IPS-20b (cell line): ENCODE results near the gene SLC66A2.

Experiments used
- H3K27ac ChIP-seq: one replicate; pipeline ENCODE4 v1.5.1; 2013; ENCODE audit warnings: low read length
- H3K27me3 ChIP-seq: 2 replicates; pipeline ENCODE4 v1.6.1; 2013; ENCODE audit warnings: mild to moderate bottlenecking, low read length, inconsistent platforms; ENCODE audit not compliant: insufficient read depth
- H3K36me3 ChIP-seq: 2 replicates; pipeline ENCODE4 v1.6.1; 2013; ENCODE audit warnings: low read depth, mild to moderate bottlenecking, inconsistent platforms, low read length, moderate library complexity; ENCODE audit not compliant: insufficient read depth
- H3K4me1 ChIP-seq: 2 replicates; pipeline ENCODE4 v1.6.1; 2013; ENCODE audit warnings: mild to moderate bottlenecking, control low read depth, inconsistent platforms, low read length, moderate library complexity; ENCODE audit not compliant: insufficient read depth
- H3K4me3 ChIP-seq: 2 replicates; pipeline ENCODE4 v1.5.1; 2013; ENCODE audit warnings: mild to moderate bottlenecking, low read length, inconsistent platforms
- H3K9ac ChIP-seq: 2 replicates; pipeline ENCODE4 v1.6.1; 2013; ENCODE audit warnings: low read depth, mild to moderate bottlenecking, inconsistent platforms, low read length, moderate library complexity
- H3K9me3 ChIP-seq: 2 replicates; pipeline ENCODE4 v1.6.1; 2013; ENCODE audit warnings: mild to moderate bottlenecking, low read depth, low read length, inconsistent platforms; ENCODE audit not compliant: insufficient read depth

SLC66A2 gene

GRCh38 chr18:79947881-79948610 lies 3.4 kb downstream of the SLC66A2 start:
- Histone ChIP-seq H3K4me3 (no peak overlapping the region), H3K27me3 (peaks cover 33% of the 10 kb centered on the region), H3K36me3 (no peaks in the 10 kb centered on the region), H3K4me1 (no peaks in the 10 kb centered on the region), H3K27ac (no peak overlapping the region), H3K9ac (no peak overlapping the region), H3K9me3 (no peaks in the 10 kb centered on the region)

- H3K9ac ChIP-seq: no peak overlapping the region
- no peaks in the 10 kb centered on the region for H3K9me3 ChIP-seq
- H3K4me3 ChIP-seq: no peak overlapping the region
- H3K27me3 ChIP-seq: peaks cover 24% of the 10 kb centered on the region
- no peaks in the 10 kb centered on the region for H3K36me3 ChIP-seq
- H3K4me1 ChIP-seq: no peaks in the 10 kb centered on the region
- H3K27ac ChIP-seq: no peak overlapping the region
These were observed 4.2 kb downstream of the SLC66A2 start for GRCh38 chr18:79947054-79947755.

GRCh38 chr18:79945118-79946042 lies 6.1 kb downstream of the SLC66A2 start:
- H3K9ac ChIP-seq: no peak overlapping the region
- H3K27ac ChIP-seq: no peak overlapping the region
- no peak overlapping the region for H3K4me3 ChIP-seq
- no peaks in the 10 kb centered on the region for H3K9me3 ChIP-seq
- no peaks in the 10 kb centered on the region for H3K4me1 ChIP-seq
- H3K27me3 ChIP-seq: peaks cover 14% of the 10 kb centered on the region
- H3K36me3 ChIP-seq: no peaks in the 10 kb centered on the region

- H3K27me3 ChIP-seq: peaks cover 8% of the 10 kb centered on the region
- H3K9me3 ChIP-seq: no peaks in the 10 kb centered on the region
- H3K9ac ChIP-seq: no peak overlapping the region
- H3K4me3 ChIP-seq: no peak overlapping the region
- no peak overlapping the region for H3K27ac ChIP-seq
- H3K4me1 ChIP-seq: no peaks in the 10 kb centered on the region
- no peaks in the 10 kb centered on the region for H3K36me3 ChIP-seq
These were observed 6.7 kb downstream of the SLC66A2 start for GRCh38 chr18:79944746-79945117.

DNA sequence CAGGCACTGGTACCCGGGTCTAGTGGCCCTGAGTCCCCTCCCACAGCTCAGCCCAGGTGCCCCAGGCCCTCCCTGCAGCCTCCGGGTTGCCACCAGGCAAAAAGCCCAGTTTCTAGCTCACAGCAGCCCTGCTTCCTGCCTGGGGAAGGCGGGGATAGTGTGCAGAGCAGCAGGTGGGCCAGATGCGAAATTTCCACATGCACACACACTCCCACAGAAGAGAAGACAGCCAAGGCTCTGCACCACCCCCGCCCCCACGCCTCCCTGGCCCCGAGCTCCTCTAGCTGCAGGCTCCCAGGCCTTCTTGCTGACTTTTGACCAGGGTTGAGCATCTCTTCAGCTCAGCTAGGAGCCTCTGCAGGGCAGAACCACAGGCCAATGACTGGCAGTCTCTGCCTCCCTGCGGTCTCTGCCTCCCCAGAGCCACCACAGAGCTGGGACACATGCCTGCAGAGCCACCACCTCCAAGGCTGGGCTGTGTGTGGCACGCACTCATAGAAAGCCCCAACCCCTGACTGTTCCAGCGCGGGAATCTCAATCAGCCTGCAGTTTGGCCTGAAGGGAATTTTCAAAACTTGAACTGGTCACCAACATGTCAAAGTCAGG lies 7.2 kb downstream of the SLC66A2 start:
- Histone ChIP-seq H3K9ac (no peak overlapping the region), H3K36me3 (no peaks in the 10 kb centered on the region), H3K9me3 (no peaks in the 10 kb centered on the region), H3K4me3 (no peak overlapping the region), H3K27me3 (peaks cover 6% of the 10 kb centered on the region; the same call in 1 of the 2 replicates), H3K4me1 (no peaks in the 10 kb centered on the region), H3K27ac (no peak overlapping the region)

- H3K27ac ChIP-seq: no peak overlapping the region
- H3K36me3 ChIP-seq: no peaks in the 10 kb centered on the region
- H3K4me3 ChIP-seq: no peak overlapping the region
- H3K9ac ChIP-seq: no peak overlapping the region
- no peaks in the 10 kb centered on the region for H3K4me1 ChIP-seq
- H3K27me3 ChIP-seq: peaks cover under 1% of the 10 kb centered on the region; the same call in 1 of the 2 replicates
- H3K9me3 ChIP-seq: no peaks in the 10 kb centered on the region
These were observed 7.8 kb downstream of the SLC66A2 start for GRCh38 chr18:79943608-79944125.

DNA sequence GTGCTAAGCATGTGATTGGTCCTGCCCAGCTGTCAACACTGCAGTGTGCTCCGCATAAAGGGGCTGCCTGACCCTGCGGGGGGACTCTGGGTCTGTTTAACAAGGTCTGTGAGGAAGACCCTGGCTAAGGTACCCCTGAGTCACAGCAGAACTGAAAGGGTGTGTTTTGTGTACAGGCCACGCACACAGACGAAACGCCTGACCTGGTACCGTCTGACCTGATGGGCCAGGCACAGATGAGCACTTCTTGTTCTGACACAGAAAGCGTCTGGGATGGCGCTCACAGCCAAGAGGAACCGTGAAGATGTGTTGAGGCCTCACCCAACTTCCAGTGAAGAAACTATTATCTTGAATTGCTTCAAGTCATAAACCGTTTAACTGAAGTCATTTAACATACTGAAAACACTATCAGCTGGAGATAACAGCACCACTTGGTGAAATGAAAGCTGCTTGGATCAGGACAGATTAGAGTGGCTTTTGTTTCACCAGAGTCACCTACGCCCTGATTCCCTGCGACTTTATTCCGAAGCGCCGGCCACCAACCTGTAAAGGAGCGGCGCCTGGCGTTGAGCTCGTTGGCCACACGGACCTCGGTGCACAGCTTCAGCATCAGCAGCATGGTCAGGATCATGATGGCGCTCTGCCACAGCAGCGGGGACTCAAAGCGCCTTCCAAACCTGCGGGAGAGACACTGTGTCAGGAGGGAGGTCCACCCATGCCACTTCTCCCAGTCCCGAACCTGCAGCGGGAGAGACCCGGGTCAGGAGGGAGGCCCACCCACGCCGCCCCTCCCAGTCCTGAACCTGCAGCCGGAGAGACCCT lies 8.5 kb downstream of the SLC66A2 start:
- H3K9ac ChIP-seq: no peak overlapping the region
- no peak overlapping the region for H3K4me3 ChIP-seq
- no peaks in the 10 kb centered on the region for H3K27me3 ChIP-seq
- no peaks in the 10 kb centered on the region for H3K36me3 ChIP-seq
- H3K4me1 ChIP-seq: no peaks in the 10 kb centered on the region
- no peaks in the 10 kb centered on the region for H3K9me3 ChIP-seq
- no peak overlapping the region for H3K27ac ChIP-seq

DNA sequence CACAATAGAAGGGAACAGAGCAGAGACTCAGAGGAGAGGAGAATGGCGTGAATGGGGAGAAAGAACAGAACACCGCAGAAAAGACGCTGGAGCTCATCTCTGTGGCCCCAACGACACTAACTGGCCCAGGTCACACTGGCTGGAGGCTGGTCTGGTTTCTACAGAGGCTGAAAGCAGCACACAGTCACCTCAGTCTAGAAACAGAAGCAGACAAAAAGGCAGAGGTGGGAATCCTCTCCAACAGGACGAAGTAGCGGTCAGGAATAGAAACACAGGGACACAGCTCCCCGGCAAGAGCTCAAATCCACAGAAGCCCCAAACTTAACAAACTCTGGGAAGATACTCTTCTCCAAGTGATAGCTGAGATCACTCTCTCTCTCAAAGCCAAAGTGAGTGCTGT lies 9.2 kb downstream of the SLC66A2 start:
- Histone ChIP-seq H3K27ac (no peak overlapping the region), H3K27me3 (no peaks in the 10 kb centered on the region), H3K36me3 (no peaks in the 10 kb centered on the region), H3K9ac (no peak overlapping the region), H3K4me1 (no peaks in the 10 kb centered on the region), H3K4me3 (no peak overlapping the region), H3K9me3 (no peaks in the 10 kb centered on the region)

- Histone ChIP-seq H3K36me3 (no peaks in the 10 kb centered on the region), H3K27me3 (no peaks in the 10 kb centered on the region), H3K4me1 (no peaks in the 10 kb centered on the region), H3K9ac (no peak overlapping the region), H3K9me3 (no peaks in the 10 kb centered on the region), H3K27ac (no peak overlapping the region), H3K4me3 (no peak overlapping the region)
These were observed 9.9 kb downstream of the SLC66A2 start for GRCh38 chr18:79941473-79942119.

DNA sequence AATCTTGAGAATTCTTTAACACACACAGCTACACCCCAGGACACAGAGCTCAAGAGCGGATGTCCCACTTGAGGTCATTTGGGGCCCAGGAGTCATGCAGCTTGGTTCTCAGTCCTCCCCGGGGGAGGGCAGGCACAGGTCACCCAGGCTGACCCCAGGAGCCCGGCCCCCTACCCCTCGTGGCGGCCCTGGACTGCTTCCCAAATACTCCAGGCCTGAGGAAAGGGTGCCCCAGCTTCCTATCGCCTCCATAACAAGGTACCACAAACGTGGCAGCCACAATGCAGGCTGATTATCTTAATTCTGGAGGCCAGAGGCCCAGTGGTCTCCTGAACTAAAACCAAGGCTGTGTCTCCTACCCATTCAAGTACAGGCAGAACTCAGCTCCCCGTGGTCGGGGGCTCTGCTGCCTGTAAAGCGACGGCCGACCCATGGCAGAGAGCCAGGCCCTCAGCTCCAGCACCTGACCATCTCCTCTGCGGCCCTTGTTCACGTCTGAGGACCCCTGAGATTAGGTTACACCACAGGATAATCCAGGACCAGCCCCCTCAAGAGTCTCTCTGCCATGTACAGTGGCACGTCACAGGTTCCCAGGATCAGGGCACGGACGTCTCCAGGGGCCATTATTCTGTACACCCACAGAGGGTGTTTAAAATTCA lies 10.5 kb downstream of the SLC66A2 start:
- Histone ChIP-seq H3K4me3 (no peak overlapping the region), H3K36me3 (no peaks in the 10 kb centered on the region), H3K9ac (no peak overlapping the region), H3K9me3 (no peaks in the 10 kb centered on the region), H3K27ac (no peak overlapping the region), H3K27me3 (no peaks in the 10 kb centered on the region), H3K4me1 (no peaks in the 10 kb centered on the region)
